ENCODE results near the gene PLCXD1.
"Not testable (repeated sequence)": the region's sequence is repeated elsewhere in the genome, so short reads cannot be mapped to it uniquely, and the experiment has no call there.

PLCXD1 gene

GRCh38 chrX:253451-254297, 27.5 kb upstream of the PLCXD1 start:
- H3K4ac ChIP-seq (ENCODE audit: low read depth, low read length), result no peak overlapping the region
- H2BK5ac ChIP-seq (ENCODE audit: low read depth, low read length, poor library complexity), result no peak overlapping the region
- no peak overlapping the region for H2BK120ac ChIP-seq (ENCODE audit: insufficient read depth, low read length, poor library complexity)
- no peak overlapping the region for H3K4me2 ChIP-seq (ENCODE audit: low read length)
- H4K12ac ChIP-seq (ENCODE audit: low read depth, low read length), result no peak overlapping the region
- H4K8ac ChIP-seq (ENCODE audit: low read depth, low read length), result no peak overlapping the region
- no peak overlapping the region for H3K23ac ChIP-seq (ENCODE audit: low read length)
- H3K27ac ChIP-seq (ENCODE audit: low read depth, low read length), result no peak overlapping the region
- H3K9ac ChIP-seq (ENCODE audit: low read length), result no peak overlapping the region
- H3K4me1 ChIP-seq (ENCODE audit: control insufficient read depth in 1 of 2, insufficient read depth in 2 of 2, low read length in 2 of 2), result no peaks in the 10 kb centered on the region
- no peaks in the 10 kb centered on the region for H3K79me1 ChIP-seq (ENCODE audit: low read length)
- H3K4me3 ChIP-seq (ENCODE audit: low read depth, low read length), result peak overlapping the region; percentile 7
- no peak for DNase-seq
- H3K36me3 ChIP-seq (ENCODE audit: control insufficient read depth in 1 of 2, insufficient read depth in 2 of 2, low read length in 2 of 2), result no peaks in the 10 kb centered on the region
- H3K79me2 ChIP-seq (ENCODE audit: control insufficient read depth, insufficient read depth, low read length, poor library complexity), result no peaks in the 10 kb centered on the region
- no peak overlapping the region for H4K91ac ChIP-seq (ENCODE audit: low read depth, low read length)
- peaks cover 19% of the 10 kb centered on the region for H3K9me3 ChIP-seq (ENCODE audit: insufficient read depth, low read depth, low read length)
- no CpG with 5 or more reads among the region's 44 CpGs for WGBS (ENCODE audit: extremely low coverage, insufficient coverage, insufficient read length)
- H3K18ac ChIP-seq (ENCODE audit: low read length), result no peak overlapping the region
- H3K27me3 ChIP-seq (ENCODE audit: insufficient read depth, low read length), result no peaks in the 10 kb centered on the region
- H2AK5ac ChIP-seq (ENCODE audit: low read length), result no peak overlapping the region
- H3K14ac ChIP-seq (ENCODE audit: low read length), result no peak overlapping the region
- no peak overlapping the region for H2AFZ ChIP-seq (ENCODE audit: insufficient read depth, low read length, poor library complexity)
- no peak overlapping the region for H2BK12ac ChIP-seq (ENCODE audit: low read length)

GRCh38 chrX:254630-255215, 26.5 kb upstream of the PLCXD1 start:
- Histone ChIP-seq H3K79me1 (ENCODE audit: low read length) (no peaks in the 10 kb centered on the region), H2AK5ac (ENCODE audit: low read length) (no peak overlapping the region), H3K4ac (ENCODE audit: low read depth, low read length) (no peak overlapping the region), H2BK5ac (ENCODE audit: low read depth, low read length, poor library complexity) (no peak overlapping the region), H3K9me3 (ENCODE audit: insufficient read depth, low read depth, low read length) (peaks cover 20% of the 10 kb centered on the region), H3K9ac (ENCODE audit: low read length) (no peak overlapping the region), H3K4me2 (ENCODE audit: low read length) (no peak overlapping the region), H3K27ac (ENCODE audit: low read depth, low read length) (no peak overlapping the region), H2BK12ac (ENCODE audit: low read length) (no peak overlapping the region), H4K91ac (ENCODE audit: low read depth, low read length) (no peak overlapping the region), H2AFZ (ENCODE audit: insufficient read depth, low read length, poor library complexity) (no peak overlapping the region), H3K4me3 (ENCODE audit: low read depth, low read length) (no peak overlapping the region), H3K18ac (ENCODE audit: low read length) (no peak overlapping the region), H3K79me2 (ENCODE audit: control insufficient read depth, insufficient read depth, low read length, poor library complexity) (no peaks in the 10 kb centered on the region), H2BK120ac (ENCODE audit: insufficient read depth, low read length, poor library complexity) (no peak overlapping the region), H4K8ac (ENCODE audit: low read depth, low read length) (no peak overlapping the region), H3K23ac (ENCODE audit: low read length) (no peak overlapping the region), H4K12ac (ENCODE audit: low read depth, low read length) (no peak overlapping the region), H3K14ac (ENCODE audit: low read length) (no peak overlapping the region), H3K27me3 (ENCODE audit: insufficient read depth, low read length) (no peaks in the 10 kb centered on the region), H3K4me1 (ENCODE audit: control insufficient read depth in 1 of 2, insufficient read depth in 2 of 2, low read length in 2 of 2) (peaks cover 0 to 1% of the 10 kb centered on the region in 2 experiments), H3K36me3 (ENCODE audit: control insufficient read depth in 1 of 2, insufficient read depth in 2 of 2, low read length in 2 of 2) (no peaks in the 10 kb centered on the region)
- DNase-seq, result no peak
- WGBS (ENCODE audit: extremely low coverage, insufficient coverage, insufficient read length), result no CpG with 5 or more reads among the region's 27 CpGs

- Histone ChIP-seq H3K9me3 (ENCODE audit: insufficient read depth, low read depth, low read length) (peaks cover 20% of the 10 kb centered on the region), H3K4me1 (ENCODE audit: control insufficient read depth in 1 of 2, insufficient read depth in 2 of 2, low read length in 2 of 2) (peaks cover 3 to 7% of the 10 kb centered on the region in 2 experiments), H3K27me3 (ENCODE audit: insufficient read depth, low read length) (no peaks in the 10 kb centered on the region), H2BK120ac (ENCODE audit: insufficient read depth, low read length, poor library complexity) (no peak overlapping the region), H3K27ac (ENCODE audit: low read depth, low read length) (no peak overlapping the region), H3K36me3 (ENCODE audit: control insufficient read depth in 1 of 2, insufficient read depth in 2 of 2, low read length in 2 of 2) (no peaks in the 10 kb centered on the region), H3K79me1 (ENCODE audit: low read length) (peaks cover 3% of the 10 kb centered on the region), H4K8ac (ENCODE audit: low read depth, low read length) (no peak overlapping the region), H2BK12ac (ENCODE audit: low read length) (no peak overlapping the region), H4K91ac (ENCODE audit: low read depth, low read length) (no peak overlapping the region), H3K4ac (ENCODE audit: low read depth, low read length) (no peak overlapping the region), H4K12ac (ENCODE audit: low read depth, low read length) (no peak overlapping the region), H3K18ac (ENCODE audit: low read length) (no peak overlapping the region), H3K4me3 (ENCODE audit: low read depth, low read length) (no peak overlapping the region), H3K9ac (ENCODE audit: low read length) (no peak overlapping the region), H2AK5ac (ENCODE audit: low read length) (no peak overlapping the region), H2BK5ac (ENCODE audit: low read depth, low read length, poor library complexity) (no peak overlapping the region), H3K79me2 (ENCODE audit: control insufficient read depth, insufficient read depth, low read length, poor library complexity) (peaks cover under 1% of the 10 kb centered on the region), H2AFZ (ENCODE audit: insufficient read depth, low read length, poor library complexity) (no peak overlapping the region), H3K23ac (ENCODE audit: low read length) (no peak overlapping the region), H3K4me2 (ENCODE audit: low read length) (no peak overlapping the region), H3K14ac (ENCODE audit: low read length) (no peak overlapping the region)
- no CpG with 5 or more reads among the region's 28 CpGs for WGBS (ENCODE audit: extremely low coverage, insufficient coverage, insufficient read length)
- DNase-seq, result no peak
These were observed 25.3 kb upstream of the PLCXD1 start for GRCh38 chrX:255923-256331.

GRCh38 chrX:257054-257453, 24.1 kb upstream of the PLCXD1 start:
- no CpG with 5 or more reads among the region's 14 CpGs for WGBS (ENCODE audit: extremely low coverage, insufficient coverage, insufficient read length)
- H3K4me2 ChIP-seq (ENCODE audit: low read length); H4K91ac ChIP-seq (ENCODE audit: low read depth, low read length): not testable (repeated sequence)

More at GRCh38 chrX:257054-257453, 24.1 kb upstream of the PLCXD1 start:
- not testable (repeated sequence) for H3K79me1 ChIP-seq (ENCODE audit: low read length); H3K27me3 ChIP-seq (ENCODE audit: insufficient read depth, low read length); H4K8ac ChIP-seq (ENCODE audit: low read depth, low read length); H2BK5ac ChIP-seq (ENCODE audit: low read depth, low read length, poor library complexity); H3K4ac ChIP-seq (ENCODE audit: low read depth, low read length); H3K23ac ChIP-seq (ENCODE audit: low read length); H3K14ac ChIP-seq (ENCODE audit: low read length); H3K18ac ChIP-seq (ENCODE audit: low read length); H3K36me3 ChIP-seq (ENCODE audit: control insufficient read depth in 1 of 2, insufficient read depth in 2 of 2, low read length in 2 of 2); H2BK12ac ChIP-seq (ENCODE audit: low read length); H3K27ac ChIP-seq (ENCODE audit: low read depth, low read length); H3K79me2 ChIP-seq (ENCODE audit: control insufficient read depth, insufficient read depth, low read length, poor library complexity); H3K4me3 ChIP-seq (ENCODE audit: low read depth, low read length); H2AFZ ChIP-seq (ENCODE audit: insufficient read depth, low read length, poor library complexity); H2AK5ac ChIP-seq (ENCODE audit: low read length); DNase-seq; H4K12ac ChIP-seq (ENCODE audit: low read depth, low read length); H2BK120ac ChIP-seq (ENCODE audit: insufficient read depth, low read length, poor library complexity); H3K9ac ChIP-seq (ENCODE audit: low read length)
- H3K9me3 ChIP-seq (ENCODE audit: insufficient read depth, low read depth, low read length), result peaks cover 20% of the 10 kb centered on the region
- peaks cover 8 to 10% of the 10 kb centered on the region in 2 experiments for H3K4me1 ChIP-seq (ENCODE audit: control insufficient read depth in 1 of 2, insufficient read depth in 2 of 2, low read length in 2 of 2)
